PC-9 (cell line): ENCODE results near the gene MYH16.

Source experiments
- CTCF ChIP-seq: fragments of 200-600 bp; sonication (generic); conservative IDR thresholded peaks from 2 replicates; pipeline ENCODE4 v1.6.1; 2017; ENCODE audit warnings: mixed run types, antibody characterized with exemption, mild to moderate bottlenecking, moderate library complexity
- EZH2 ChIP-seq: fragments of 200-600 bp; sonication (generic); IDR thresholded peaks from 2 replicates; pipeline ENCODE4 v1.8.0; 2017; ENCODE audit warnings: antibody characterized with exemption, low read depth

GRCh38 chr7:99290980-99291607, 18.5 kb downstream of the MYH16 start:
- TF ChIP-seq CTCF, result no peak
- TF ChIP-seq EZH2, result no peak
